GM23338 (cell line): Measurements from ENCODE around the gene LMF1.

Experiments
- ETS1 ChIP-seq: IDR thresholded peaks from 2 replicates; pipeline ENCODE4 v1.6.1; 2016; ENCODE audit warnings: antibody characterized with exemption
- EZH2 ChIP-seq: fragments of 200-600 bp; sonication (generic); IDR thresholded peaks from one replicate; pipeline ENCODE4 v1.8.0; 2017; ENCODE audit warnings: antibody characterized with exemption, mild to moderate bottlenecking, low read depth; ENCODE audit not compliant: unreplicated experiment
- NANOG ChIP-seq: IDR thresholded peaks from 2 replicates; pipeline ENCODE4 v1.6.1; 2016; ENCODE audit warnings: antibody characterized with exemption, borderline replicate concordance
- POLR2AphosphoS5 ChIP-seq: IDR thresholded peaks from 2 replicates; pipeline ENCODE4 v1.6.1; 2016; ENCODE audit warnings: antibody characterized with exemption, low read depth
- REST ChIP-seq: IDR thresholded peaks from one replicate; pipeline ENCODE4 v1.6.1; 2018; ENCODE audit warnings: antibody characterized with exemption; ENCODE audit not compliant: unreplicated experiment
- TF ChIP-seq, protein P1 (sequence below), 2 experiments: fragments of 200-600 bp in 1 of 2; sonication (generic) in 1 of 2; conservative IDR thresholded peaks; 2 replicates each; pipeline versions ENCODE4 v1.5.1 to v1.6.1; 2016 to 2017; ENCODE audit warnings: antibody characterized with exemption in 2 of 2, low read depth in 2 of 2, mild to moderate bottlenecking in 2 of 2, moderate library complexity in 1 of 2

- TF ChIP-seq, protein P1, sequence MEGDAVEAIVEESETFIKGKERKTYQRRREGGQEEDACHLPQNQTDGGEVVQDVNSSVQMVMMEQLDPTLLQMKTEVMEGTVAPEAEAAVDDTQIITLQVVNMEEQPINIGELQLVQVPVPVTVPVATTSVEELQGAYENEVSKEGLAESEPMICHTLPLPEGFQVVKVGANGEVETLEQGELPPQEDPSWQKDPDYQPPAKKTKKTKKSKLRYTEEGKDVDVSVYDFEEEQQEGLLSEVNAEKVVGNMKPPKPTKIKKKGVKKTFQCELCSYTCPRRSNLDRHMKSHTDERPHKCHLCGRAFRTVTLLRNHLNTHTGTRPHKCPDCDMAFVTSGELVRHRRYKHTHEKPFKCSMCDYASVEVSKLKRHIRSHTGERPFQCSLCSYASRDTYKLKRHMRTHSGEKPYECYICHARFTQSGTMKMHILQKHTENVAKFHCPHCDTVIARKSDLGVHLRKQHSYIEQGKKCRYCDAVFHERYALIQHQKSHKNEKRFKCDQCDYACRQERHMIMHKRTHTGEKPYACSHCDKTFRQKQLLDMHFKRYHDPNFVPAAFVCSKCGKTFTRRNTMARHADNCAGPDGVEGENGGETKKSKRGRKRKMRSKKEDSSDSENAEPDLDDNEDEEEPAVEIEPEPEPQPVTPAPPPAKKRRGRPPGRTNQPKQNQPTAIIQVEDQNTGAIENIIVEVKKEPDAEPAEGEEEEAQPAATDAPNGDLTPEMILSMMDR (conservative IDR thresholded peaks at IDR 0.05; ENCODE audit: low read depth in 2 of 2), result no peak
- TF ChIP-seq REST (no peak), POLR2AphosphoS5 (no peak), EZH2 (no peak), NANOG (no peak), ETS1 (no peak)
These were observed 25.3 kb downstream of the LMF1 start for GRCh38 chr16:945271-946047.
